ENCODE results near the gene KRT86.

GRCh38 chr12:52239767-52240166, 34.7 kb upstream of the KRT86 start:
- TF ChIP-seq, protein P1, sequence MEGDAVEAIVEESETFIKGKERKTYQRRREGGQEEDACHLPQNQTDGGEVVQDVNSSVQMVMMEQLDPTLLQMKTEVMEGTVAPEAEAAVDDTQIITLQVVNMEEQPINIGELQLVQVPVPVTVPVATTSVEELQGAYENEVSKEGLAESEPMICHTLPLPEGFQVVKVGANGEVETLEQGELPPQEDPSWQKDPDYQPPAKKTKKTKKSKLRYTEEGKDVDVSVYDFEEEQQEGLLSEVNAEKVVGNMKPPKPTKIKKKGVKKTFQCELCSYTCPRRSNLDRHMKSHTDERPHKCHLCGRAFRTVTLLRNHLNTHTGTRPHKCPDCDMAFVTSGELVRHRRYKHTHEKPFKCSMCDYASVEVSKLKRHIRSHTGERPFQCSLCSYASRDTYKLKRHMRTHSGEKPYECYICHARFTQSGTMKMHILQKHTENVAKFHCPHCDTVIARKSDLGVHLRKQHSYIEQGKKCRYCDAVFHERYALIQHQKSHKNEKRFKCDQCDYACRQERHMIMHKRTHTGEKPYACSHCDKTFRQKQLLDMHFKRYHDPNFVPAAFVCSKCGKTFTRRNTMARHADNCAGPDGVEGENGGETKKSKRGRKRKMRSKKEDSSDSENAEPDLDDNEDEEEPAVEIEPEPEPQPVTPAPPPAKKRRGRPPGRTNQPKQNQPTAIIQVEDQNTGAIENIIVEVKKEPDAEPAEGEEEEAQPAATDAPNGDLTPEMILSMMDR (IDR thresholded peaks at IDR 0.05; ENCODE audit: low read length), result no peak
- TF ChIP-seq EZH2 (optimal IDR thresholded peaks at IDR 0.05; ENCODE audit: low read depth, low read length) (no peak), EZH2phosphoT487 (IDR thresholded peaks at IDR 0.05; ENCODE audit: low read length) (no peak)

Measured in MM.1S (cell line).